Natural killer cell (primary cell): Measurements from ENCODE around the gene UNC13D. TPM values are rescaled to one million over a fixed set of nuclear protein-coding genes. Genes with fewer than 3 reads are reported as not detected.

Experiments
- ATAC-seq, 3 donors: fragments of 150-1000 bp in 2 of 3; fragments of 200-7000 bp in 1 of 3; cut with Tn5 transposase; 1 replicate in 1 of 3; 2 replicates in 2 of 3; pipeline ENCODE4 v1.10.0; 2021; ENCODE audit warnings: mild to moderate bottlenecking in 2 of 3, moderate library complexity in 2 of 3
- DNase-seq, 2 donors: peaks; one replicate each; pipeline versions ENCODE4 v3.0.0 to v3.0.0-alpha.2; 2013 to 2021; ENCODE audit warnings: mixed read lengths in 1 of 2
- H3K27ac ChIP-seq: one replicate; pipeline ENCODE4 v1.5.1; 2013; ENCODE audit warnings: mild to moderate bottlenecking, low read length
- H3K27me3 ChIP-seq: one replicate; pipeline ENCODE4 v1.6.1; 2013; ENCODE audit warnings: low read length; ENCODE audit not compliant: control insufficient read depth, insufficient read depth
- H3K36me3 ChIP-seq: one replicate; pipeline ENCODE4 v1.6.1; 2013; ENCODE audit warnings: low read length; ENCODE audit not compliant: control insufficient read depth, insufficient read depth
- H3K4me1 ChIP-seq: one replicate; pipeline ENCODE4 v1.6.1; 2013; ENCODE audit warnings: low read length; ENCODE audit not compliant: control insufficient read depth, insufficient read depth
- H3K4me3 ChIP-seq: one replicate; pipeline ENCODE4 v1.5.1; 2013; ENCODE audit warnings: low read length
- H3K9me3 ChIP-seq: one replicate; pipeline ENCODE4 v1.6.1; 2013; ENCODE audit warnings: low read length; ENCODE audit not compliant: control insufficient read depth, insufficient read depth
- H3K27ac Mint-ChIP-seq, 2 donors: one replicate each; pipeline ENCODE4 v1.8.0; 2022; ENCODE audit warnings: mild to moderate bottlenecking in 2 of 2, mixed read lengths in 2 of 2, moderate library complexity in 1 of 2
- H3K27me3 Mint-ChIP-seq, 2 donors: one replicate each; pipeline ENCODE4 v1.8.0; 2022; ENCODE audit warnings: low read depth in 2 of 2, mixed read lengths in 2 of 2
- H3K36me3 Mint-ChIP-seq: one replicate; pipeline ENCODE4 v1.8.0; 2022; ENCODE audit warnings: mixed read lengths
- H3K4me1 Mint-ChIP-seq, 2 donors: one replicate each; pipeline ENCODE4 v1.8.0; 2022; ENCODE audit warnings: mixed read lengths in 2 of 2
- H3K4me3 Mint-ChIP-seq: one replicate; pipeline ENCODE4 v1.8.0; 2022; ENCODE audit warnings: mild to moderate bottlenecking, moderate library complexity, mixed read lengths
- H3K9me3 Mint-ChIP-seq, 2 donors: one replicate each; pipeline ENCODE4 v1.8.0; 2022; ENCODE audit warnings: mixed read lengths in 2 of 2
- WGBS: methylation state at CpG from one replicate; pipeline ENCODE4 v1.1.7; 2013; ENCODE audit warnings: missing lambda C conversion rate; ENCODE audit not compliant: insufficient coverage; 5-methylcytosine and 5-hydroxymethylcytosine counted together
- intact Hi-C: fragments of 100-400 bp; cut with micrococcal nuclease; formaldehyde crosslinking; loops from one replicate; pipeline ENCODE4 v1.14.2; 2022
- total RNA-seq, 4 donors: library from RNA; stranded (reverse); fragments of 120-200 nt in 1 of 4; gene quantifications; one replicate each; pipeline versions ENCODE4 v1.2.3 to v1.2.4, GENCODE V29; 2013 to 2022
- TF ChIP-seq, protein P1 (sequence below): fragments of 200-600 bp; IDR thresholded peaks from one replicate; pipeline ENCODE4 v1.8.0; 2022; ENCODE audit warnings: antibody characterized with exemption

Gene UNC13D
- total RNA-seq, 3 donors from 2014 or later (not counting 1 experiment from before 2014, with no cell fraction given) = 269 to 279 (median 277) TPM

DNA sequence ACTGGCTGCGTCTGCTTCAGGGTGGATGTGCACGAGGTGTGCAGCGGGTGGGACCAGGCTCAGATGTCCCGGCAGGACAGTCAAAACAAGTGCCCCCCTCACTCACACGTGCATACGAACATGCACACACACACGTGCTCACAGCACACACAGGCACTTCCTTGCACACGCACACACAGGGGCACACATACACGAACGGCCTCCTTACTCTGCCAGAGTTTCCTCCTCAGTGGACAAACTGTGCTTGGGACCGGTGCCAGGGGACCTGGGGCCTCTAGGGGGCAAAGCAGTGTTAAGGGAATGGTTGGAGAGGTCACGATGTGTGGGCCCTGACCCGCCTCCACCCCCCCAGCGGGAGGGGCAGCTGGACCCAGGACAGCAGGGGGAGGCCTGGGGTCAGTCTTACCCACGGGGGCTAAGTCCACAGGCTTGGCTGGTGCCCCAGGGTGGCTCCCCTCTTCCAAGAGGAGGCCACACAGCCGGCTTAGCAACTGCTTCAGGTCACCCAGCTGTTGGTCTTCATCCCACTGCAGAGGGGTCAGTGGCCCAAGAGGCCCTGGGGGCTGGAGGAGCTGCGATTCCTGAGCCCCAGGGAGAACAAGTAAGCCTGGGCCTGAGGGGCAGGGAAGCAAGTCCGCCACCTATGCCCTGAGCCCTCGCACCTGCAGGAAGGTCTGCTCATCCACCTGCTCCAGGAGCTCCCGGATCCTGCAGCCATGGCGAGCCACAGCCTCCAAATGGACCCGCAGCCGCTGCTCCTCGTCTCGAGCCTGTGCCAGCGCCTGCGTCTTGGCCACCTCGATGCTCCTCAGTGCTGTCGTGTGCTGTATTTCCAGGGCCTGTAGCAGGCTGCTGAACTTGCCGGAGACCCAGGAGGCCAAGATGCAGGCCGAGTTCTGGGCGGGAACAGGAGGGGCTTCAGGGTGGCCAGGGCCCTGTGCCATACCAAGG is 47.7 kb upstream of the UNC13D start:
- no peak for ATAC-seq

DNA sequence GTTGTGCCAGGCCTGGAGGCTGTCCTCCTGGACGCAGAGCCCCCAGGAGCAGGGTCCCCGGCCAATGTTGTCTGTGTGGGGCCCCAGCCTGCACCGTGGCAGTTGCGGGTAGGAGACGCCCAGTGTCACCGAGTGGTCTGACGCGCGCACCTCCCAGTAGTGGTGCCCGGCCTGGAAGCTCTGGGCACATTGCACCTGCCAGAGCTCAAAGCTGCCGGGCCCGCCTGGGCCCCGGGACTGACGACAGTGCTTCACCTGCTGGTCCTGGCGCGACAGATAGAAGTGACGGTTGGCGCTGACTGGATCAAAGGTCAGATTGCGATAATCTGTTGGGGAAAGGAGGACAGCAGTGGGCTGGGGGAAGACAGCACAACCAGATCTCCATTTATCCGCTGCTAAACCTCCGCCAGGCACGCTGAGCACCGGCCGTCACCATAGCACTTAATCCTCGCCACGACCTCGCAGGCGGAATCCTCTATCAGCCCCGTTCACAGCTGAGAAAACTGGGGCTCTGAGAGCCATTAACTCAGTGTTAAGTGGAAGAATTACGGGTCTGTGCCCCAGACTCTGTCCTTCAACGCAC is 46.9 kb upstream of the UNC13D start:
- Histone ChIP-seq H3K27me3 (no peaks in the 10 kb centered on the region), H3K4me1 (peaks cover 16% of the 10 kb centered on the region), H3K36me3 (peaks cover 16% of the 10 kb centered on the region), H3K27ac (no peak overlapping the region), H3K9me3 (no peaks in the 10 kb centered on the region), H3K4me3 (no peak overlapping the region)
- no peak for ATAC-seq
- intact Hi-C loops = no loop called here
- no peak overlapping the region for H3K27ac Mint-ChIP-seq
- H3K36me3 Mint-ChIP-seq = no peaks in the 10 kb centered on the region
- no peaks in the 10 kb centered on the region for H3K9me3 Mint-ChIP-seq
- H3K4me3 Mint-ChIP-seq = no peak overlapping the region
- TF ChIP-seq, protein P1, sequence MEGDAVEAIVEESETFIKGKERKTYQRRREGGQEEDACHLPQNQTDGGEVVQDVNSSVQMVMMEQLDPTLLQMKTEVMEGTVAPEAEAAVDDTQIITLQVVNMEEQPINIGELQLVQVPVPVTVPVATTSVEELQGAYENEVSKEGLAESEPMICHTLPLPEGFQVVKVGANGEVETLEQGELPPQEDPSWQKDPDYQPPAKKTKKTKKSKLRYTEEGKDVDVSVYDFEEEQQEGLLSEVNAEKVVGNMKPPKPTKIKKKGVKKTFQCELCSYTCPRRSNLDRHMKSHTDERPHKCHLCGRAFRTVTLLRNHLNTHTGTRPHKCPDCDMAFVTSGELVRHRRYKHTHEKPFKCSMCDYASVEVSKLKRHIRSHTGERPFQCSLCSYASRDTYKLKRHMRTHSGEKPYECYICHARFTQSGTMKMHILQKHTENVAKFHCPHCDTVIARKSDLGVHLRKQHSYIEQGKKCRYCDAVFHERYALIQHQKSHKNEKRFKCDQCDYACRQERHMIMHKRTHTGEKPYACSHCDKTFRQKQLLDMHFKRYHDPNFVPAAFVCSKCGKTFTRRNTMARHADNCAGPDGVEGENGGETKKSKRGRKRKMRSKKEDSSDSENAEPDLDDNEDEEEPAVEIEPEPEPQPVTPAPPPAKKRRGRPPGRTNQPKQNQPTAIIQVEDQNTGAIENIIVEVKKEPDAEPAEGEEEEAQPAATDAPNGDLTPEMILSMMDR = no peak
- DNase-seq = no peak
- H3K27me3 Mint-ChIP-seq = no peaks in the 10 kb centered on the region
- peaks cover 23 to 26% of the 10 kb centered on the region in 2 donors for H3K4me1 Mint-ChIP-seq
- 98% methylated on average over 31 of the region's 31 CpGs for WGBS

More for the DNA sequence above, 47.7 kb upstream of the UNC13D start:
- Mint-ChIP-seq H3K27me3 (no peaks in the 10 kb centered on the region), H3K27ac (no peak overlapping the region), H3K36me3 (no peaks in the 10 kb centered on the region), H3K9me3 (no peaks in the 10 kb centered on the region), H3K4me3 (no peak overlapping the region), H3K4me1 (peaks cover 23 to 26% of the 10 kb centered on the region in 2 donors)
- no peak for DNase-seq
- Histone ChIP-seq H3K4me3 (no peak overlapping the region), H3K36me3 (peaks cover 16% of the 10 kb centered on the region), H3K9me3 (no peaks in the 10 kb centered on the region), H3K4me1 (peaks cover 18% of the 10 kb centered on the region), H3K27me3 (no peaks in the 10 kb centered on the region), H3K27ac (no peak overlapping the region)
- intact Hi-C loops = no loop called here
- TF ChIP-seq, protein P1 = no peak
- WGBS = 92% methylated on average over 32 of the region's 32 CpGs

DNA sequence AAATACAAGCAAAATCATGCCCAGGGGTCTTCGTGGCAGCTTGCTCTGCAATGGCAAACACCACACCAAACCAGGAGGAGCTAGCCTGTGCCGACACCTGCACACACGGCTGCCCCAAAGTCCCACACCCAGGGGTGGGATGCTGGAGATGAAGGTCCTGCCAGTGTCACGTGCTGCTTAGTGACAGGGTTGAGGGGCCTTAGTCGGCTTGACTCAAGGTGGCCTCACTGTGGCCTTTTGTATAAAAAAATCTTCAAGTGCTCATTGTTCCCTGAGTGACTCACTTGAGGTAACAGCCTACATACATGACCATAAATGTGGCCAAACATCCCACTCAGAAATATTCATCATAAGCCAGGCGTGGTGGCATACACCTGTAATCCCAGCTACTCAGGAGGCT is 45.2 kb upstream of the UNC13D start:
- 83% methylated on average over 6 of the region's 6 CpGs for WGBS
- intact Hi-C loops = loop anchor here (10.0 kb wide), 1 partner anchor 55 kb away; the partner anchor contains the start of gene FBF1
- ATAC-seq = no peak
- Histone ChIP-seq H3K27me3 (no peaks in the 10 kb centered on the region), H3K4me1 (no peaks in the 10 kb centered on the region), H3K9me3 (no peaks in the 10 kb centered on the region), H3K27ac (no peak overlapping the region), H3K4me3 (no peak overlapping the region), H3K36me3 (peaks cover 16% of the 10 kb centered on the region)
- Mint-ChIP-seq H3K4me1 (peaks cover 9 to 11% of the 10 kb centered on the region in 2 donors), H3K27me3 (no peaks in the 10 kb centered on the region), H3K36me3 (no peaks in the 10 kb centered on the region), H3K4me3 (no peak overlapping the region), H3K27ac (no peak overlapping the region), H3K9me3 (no peaks in the 10 kb centered on the region)
- TF ChIP-seq, protein P1 = no peak
- DNase-seq = no peak
